SK-N-SH treated with all-trans-retinoic acid at 6 μM for 48 hours (cell line): ENCODE data around the gene CLIC1.

Experiments
- ATAC-seq: fragments of 200-7000 bp; cut with Tn5 transposase; 3 replicates; pipeline ENCODE4 v1.9.1; 2020; ENCODE audit warnings: mild to moderate bottlenecking, moderate library complexity
- ARNTL ChIP-seq: fragments of 450-650 bp; formaldehyde crosslinking; IDR thresholded peaks from 2 replicates; pipeline ENCODE4 v1.5.0; 2020; ENCODE audit warnings: low read depth, mild to moderate bottlenecking, moderate library complexity, borderline replicate concordance
- BACH2 ChIP-seq: fragments of 250-450 bp; sonication (Bioruptor Pico); IDR thresholded peaks from 2 replicates; pipeline ENCODE4 v1.9.0; 2021; ENCODE audit warnings: mild to moderate bottlenecking, borderline replicate concordance
- CREB5 ChIP-seq: fragments of 250-450 bp; sonication (Bioruptor Pico); IDR thresholded peaks from 2 replicates; pipeline ENCODE4 v1.5.1; 2020; ENCODE audit warnings: low read depth, mild to moderate bottlenecking, moderate library complexity
- CSDC2 ChIP-seq: fragments of 250-450 bp; sonication (Bioruptor Pico); IDR thresholded peaks from 2 replicates; pipeline ENCODE4 v1.5.0; 2020; ENCODE audit warnings: mild to moderate bottlenecking, moderate library complexity
- CSRNP3 ChIP-seq: fragments of 250-450 bp; sonication (Bioruptor Pico); IDR thresholded peaks from 2 replicates; pipeline ENCODE4 v1.5.1; 2021; ENCODE audit warnings: mild to moderate bottlenecking, moderate library complexity
- ESRRG ChIP-seq: fragments of 250-450 bp; sonication (Bioruptor Pico); IDR thresholded peaks from 2 replicates; pipeline ENCODE4 v1.6.1; 2021; ENCODE audit warnings: mild to moderate bottlenecking
- GLIS3 ChIP-seq: fragments of 250-450 bp; sonication (Bioruptor Pico); IDR thresholded peaks from 2 replicates; pipeline ENCODE4 v1.5.0; 2020; ENCODE audit warnings: mild to moderate bottlenecking, moderate library complexity
- ISL1 ChIP-seq: fragments of 250-450 bp; sonication (Bioruptor Pico); IDR thresholded peaks from 2 replicates; pipeline ENCODE4 v2.1.2; 2022; ENCODE audit warnings: mild to moderate bottlenecking, moderate library complexity
- OSR1 ChIP-seq: fragments of 250-450 bp; sonication (Bioruptor Pico); IDR thresholded peaks from 2 replicates; pipeline ENCODE4 v1.8.0; 2022; ENCODE audit warnings: moderate library complexity, mild to moderate bottlenecking, inconsistent platforms
- PATZ1 ChIP-seq: fragments of 250-450 bp; sonication (Bioruptor Pico); IDR thresholded peaks from 2 replicates; pipeline ENCODE4 v1.8.0; 2020; ENCODE audit warnings: mild to moderate bottlenecking, moderate library complexity, borderline replicate concordance
- POU6F1 ChIP-seq: fragments of 250-450 bp; sonication (Bioruptor Pico); IDR thresholded peaks from 2 replicates; pipeline ENCODE4 v1.8.0; 2021; ENCODE audit warnings: low read depth, mild to moderate bottlenecking, moderate library complexity, borderline replicate concordance
- PPARA ChIP-seq: fragments of 250-450 bp; sonication (Bioruptor Pico); IDR thresholded peaks from 2 replicates; pipeline ENCODE4 v1.5.0; 2020; ENCODE audit warnings: mild to moderate bottlenecking, borderline replicate concordance
- SNAI2 ChIP-seq: fragments of 250-450 bp; sonication (Bioruptor Pico); IDR thresholded peaks from 2 replicates; pipeline ENCODE4 v1.5.0; 2020; ENCODE audit warnings: mild to moderate bottlenecking, moderate library complexity
- TCF4 ChIP-seq: fragments of 250-450 bp; sonication (Bioruptor Pico); IDR thresholded peaks from 2 replicates; pipeline ENCODE4 v1.8.0; 2021; ENCODE audit warnings: mild to moderate bottlenecking, moderate library complexity, borderline replicate concordance
- TOX ChIP-seq: fragments of 250-450 bp; sonication (Bioruptor Pico); IDR thresholded peaks from 2 replicates; pipeline ENCODE4 v1.8.0; 2021; ENCODE audit warnings: mild to moderate bottlenecking, moderate library complexity, borderline replicate concordance
- ZC3H10 ChIP-seq: fragments of 250-450 bp; sonication (Bioruptor Pico); IDR thresholded peaks from 2 replicates; pipeline ENCODE4 v1.5.1; 2021; ENCODE audit warnings: mild to moderate bottlenecking, moderate library complexity
- ZFP3 ChIP-seq: fragments of 250-450 bp; sonication (Bioruptor Pico); IDR thresholded peaks from 2 replicates; pipeline ENCODE4 v1.5.0; 2020; ENCODE audit warnings: mild to moderate bottlenecking, moderate library complexity
- ZFP30 ChIP-seq: fragments of 450-650 bp; formaldehyde crosslinking; IDR thresholded peaks from 2 replicates; pipeline ENCODE4 v1.5.0; 2022; ENCODE audit warnings: mild to moderate bottlenecking, moderate library complexity
- ZNF565 ChIP-seq: fragments of 450-650 bp; formaldehyde crosslinking; conservative IDR thresholded peaks from 2 replicates; pipeline ENCODE4 v1.5.0; 2020; ENCODE audit warnings: low read depth, mild to moderate bottlenecking, moderate library complexity
- ZNF70 ChIP-seq: fragments of 450-650 bp; formaldehyde crosslinking; IDR thresholded peaks from 2 replicates; pipeline ENCODE4 v1.5.0; 2020; ENCODE audit warnings: mild to moderate bottlenecking, moderate library complexity
- ZNF8 ChIP-seq: fragments of 450-650 bp; formaldehyde crosslinking; IDR thresholded peaks from 2 replicates; pipeline ENCODE4 v1.5.0; 2020; ENCODE audit warnings: mild to moderate bottlenecking, moderate library complexity
- TF ChIP-seq, protein P1 (sequence below): fragments of 250-450 bp; sonication (Bioruptor Pico); IDR thresholded peaks from 2 replicates; pipeline ENCODE4 v1.5.0; 2020; ENCODE audit warnings: mild to moderate bottlenecking, moderate library complexity

The CLIC1 gene

DNA sequence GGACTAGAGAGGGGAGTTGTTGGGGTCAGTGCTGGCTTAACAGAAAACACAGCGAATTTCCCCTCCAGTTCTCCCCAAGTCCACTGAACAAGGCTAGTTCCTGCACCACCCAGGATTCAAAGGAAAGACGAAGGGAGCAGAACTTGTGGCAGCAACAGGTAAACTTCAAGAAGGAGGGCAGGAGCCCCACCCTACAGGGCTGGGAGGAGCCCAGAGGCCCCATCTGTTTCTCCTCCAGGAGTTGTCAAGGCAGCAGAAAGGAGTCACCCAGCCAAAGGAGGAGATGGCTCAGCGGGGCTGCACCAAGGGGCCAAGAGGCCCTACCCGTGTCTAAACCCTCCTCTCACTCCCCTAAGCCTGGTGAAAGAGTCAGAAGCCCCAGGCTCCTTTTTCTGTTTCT is 27.9 kb upstream of the CLIC1 start:
- no peak for ATAC-seq
- TF ChIP-seq ZFP3 (no peak), ZC3H10 (CRISPR knock-in tag) (no peak), OSR1 (no peak), BACH2 (no peak), TCF4 (no peak), GLIS3 (CRISPR knock-in tag) (no peak), POU6F1 (CRISPR knock-in tag) (no peak), CSDC2 (CRISPR knock-in tag) (no peak), PATZ1 (CRISPR knock-in tag) (no peak), SNAI2 (no peak), ZNF565 (CRISPR knock-in tag) (no peak), ZNF70 (no peak), ZNF8 (CRISPR knock-in tag) (no peak), ARNTL (no peak), PPARA (no peak), ZFP30 (CRISPR knock-in tag) (no peak), TOX (CRISPR knock-in tag) (no peak)
- TF ChIP-seq, protein P1, sequence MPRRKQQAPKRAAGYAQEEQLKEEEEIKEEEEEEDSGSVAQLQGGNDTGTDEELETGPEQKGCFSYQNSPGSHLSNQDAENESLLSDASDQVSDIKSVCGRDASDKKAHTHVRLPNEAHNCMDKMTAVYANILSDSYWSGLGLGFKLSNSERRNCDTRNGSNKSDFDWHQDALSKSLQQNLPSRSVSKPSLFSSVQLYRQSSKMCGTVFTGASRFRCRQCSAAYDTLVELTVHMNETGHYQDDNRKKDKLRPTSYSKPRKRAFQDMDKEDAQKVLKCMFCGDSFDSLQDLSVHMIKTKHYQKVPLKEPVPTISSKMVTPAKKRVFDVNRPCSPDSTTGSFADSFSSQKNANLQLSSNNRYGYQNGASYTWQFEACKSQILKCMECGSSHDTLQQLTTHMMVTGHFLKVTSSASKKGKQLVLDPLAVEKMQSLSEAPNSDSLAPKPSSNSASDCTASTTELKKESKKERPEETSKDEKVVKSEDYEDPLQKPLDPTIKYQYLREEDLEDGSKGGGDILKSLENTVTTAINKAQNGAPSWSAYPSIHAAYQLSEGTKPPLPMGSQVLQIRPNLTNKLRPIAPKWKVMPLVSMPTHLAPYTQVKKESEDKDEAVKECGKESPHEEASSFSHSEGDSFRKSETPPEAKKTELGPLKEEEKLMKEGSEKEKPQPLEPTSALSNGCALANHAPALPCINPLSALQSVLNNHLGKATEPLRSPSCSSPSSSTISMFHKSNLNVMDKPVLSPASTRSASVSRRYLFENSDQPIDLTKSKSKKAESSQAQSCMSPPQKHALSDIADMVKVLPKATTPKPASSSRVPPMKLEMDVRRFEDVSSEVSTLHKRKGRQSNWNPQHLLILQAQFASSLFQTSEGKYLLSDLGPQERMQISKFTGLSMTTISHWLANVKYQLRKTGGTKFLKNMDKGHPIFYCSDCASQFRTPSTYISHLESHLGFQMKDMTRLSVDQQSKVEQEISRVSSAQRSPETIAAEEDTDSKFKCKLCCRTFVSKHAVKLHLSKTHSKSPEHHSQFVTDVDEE = no peak
- TF ChIP-seq, all 23 proteins: peak for 0

DNA sequence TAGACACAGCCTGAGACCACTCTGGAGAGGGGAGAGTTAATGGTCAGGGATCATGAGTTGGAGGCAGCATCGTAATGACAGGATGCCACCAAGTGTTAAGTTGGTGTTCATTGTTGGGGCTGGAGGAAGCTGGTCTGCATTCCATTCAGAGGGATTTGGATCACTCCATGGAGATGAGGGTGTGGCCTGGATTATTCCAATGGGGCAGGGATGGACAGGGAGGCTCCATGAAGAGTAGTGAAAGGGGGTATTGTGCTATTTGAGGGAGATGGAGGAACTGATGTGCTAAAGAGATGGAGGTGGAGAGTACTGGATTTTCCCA is 27.2 kb upstream of the CLIC1 start:
- no peak for TF ChIP-seq POU6F1 (CRISPR knock-in tag)
- TF ChIP-seq ZC3H10 (CRISPR knock-in tag) = no peak
- TF ChIP-seq OSR1 = no peak
- no peak for TF ChIP-seq ZFP3
- TF ChIP-seq CREB5 (CRISPR knock-in tag) = no peak
- TF ChIP-seq ISL1 (CRISPR knock-in tag) = no peak
- TF ChIP-seq ESRRG (CRISPR knock-in tag) = no peak
- no peak for TF ChIP-seq SNAI2
- TF ChIP-seq ARNTL = no peak
- ATAC-seq = peak; percentile 73

GRCh38 chr6:31762878-31763618 is 26.7 kb upstream of the CLIC1 start:
- ATAC-seq = peak; percentile 11; the same call in 2 of the 3 replicates
- TF ChIP-seq POU6F1 (CRISPR knock-in tag) (no peak), PPARA (no peak), ZFP30 (CRISPR knock-in tag) (no peak), ZC3H10 (CRISPR knock-in tag) (no peak), GLIS3 (CRISPR knock-in tag) (no peak), CSDC2 (CRISPR knock-in tag) (no peak), CSRNP3 (CRISPR knock-in tag) (no peak), SNAI2 (no peak), ZNF565 (CRISPR knock-in tag) (no peak), ZNF8 (CRISPR knock-in tag) (no peak), ISL1 (CRISPR knock-in tag) (no peak)
- TF ChIP-seq, protein P1 = no peak
